ENCODE data around the gene GOLPH3L. TPM values are rescaled to one million over a fixed set of nuclear protein-coding genes. Genes with fewer than 3 reads are reported as not detected.
"Not testable (repeated sequence)": the region's sequence is repeated elsewhere in the genome, so short reads cannot be mapped to it uniquely, and the experiment has no call there.

Gene GOLPH3L
- polyA plus RNA-seq, 2 of the 4 experiments (the other 2 are of a cell fraction): 32.3 to 41.8 TPM

GRCh38 chr1:150626150-150626549 lies 70.8 kb downstream of the GOLPH3L start:
- DNase-seq (ENCODE audit: low read depth in 1 of 2, low spot score in 1 of 2) (no peak), ATAC-seq (no peak), FAIRE-seq (no peak)
- ChIA-PET CTCF (interaction anchor here (1.0 to 15.3 kb wide), 2 partner anchors 63 to 78 kb away, joined by 3 to 210 read pairs; no protein-coding TSS in a partner anchor), POLR2A (no interaction called here)
- WGBS (ENCODE audit: missing lambda C conversion rate): 92% methylated on average over 2 of the region's 2 CpGs
- Histone ChIP-seq H3K9me3 (no peaks in the 10 kb centered on the region), H3K4me1 (peaks cover 13% of the 10 kb centered on the region; the same call in 2 of the 3 replicates), H3K27ac (no peak overlapping the region), H3K4me3 (no peak overlapping the region), H3K4me2 (no peak overlapping the region)
- TF ChIP-seq NFE2L2 (conservative IDR thresholded peaks at IDR 0.05; ENCODE audit: low read length): no peak
- no peak for TF ChIP-seq MAZ (IDR thresholded peaks at IDR 0.05; ENCODE audit: borderline replicate concordance, low read depth, low read length)
- TF ChIP-seq ZC3H11A (IDR thresholded peaks at IDR 0.05): no peak
- TF ChIP-seq PHF8 (IDR thresholded peaks at IDR 0.05; ENCODE audit: borderline replicate concordance, low read depth): no peak
- TF ChIP-seq RCOR1 (IDR thresholded peaks at IDR 0.05; ENCODE audit: low read depth, low read length): no peak
- no peak for TF ChIP-seq POLR2AphosphoS2 (conservative IDR thresholded peaks at IDR 0.05; ENCODE audit: low read length)

DNA sequence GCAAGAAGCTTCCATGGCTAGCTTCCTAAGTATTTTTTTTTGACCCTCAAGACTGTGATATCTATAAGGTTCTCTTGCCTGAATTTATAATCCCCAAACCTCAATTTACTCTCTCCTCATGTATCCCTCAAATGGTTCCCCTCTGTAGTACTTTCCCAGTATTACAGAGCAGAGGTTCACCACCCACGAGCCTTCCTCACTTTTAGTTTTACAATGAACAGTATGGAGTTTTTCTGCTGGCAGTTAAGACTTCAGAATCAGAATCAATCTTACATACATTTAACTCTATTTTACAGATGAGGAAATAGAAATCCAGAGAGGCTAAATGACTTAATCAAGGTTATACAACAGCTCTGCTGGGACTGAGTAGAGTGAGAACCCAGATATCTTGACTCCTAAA lies 72.4 kb downstream of the GOLPH3L start:
- ATAC-seq; H3K4me2 ChIP-seq; H3K9me3 ChIP-seq; DNase-seq (ENCODE audit: low read depth in 1 of 2, low spot score in 1 of 2); FAIRE-seq; H3K27ac ChIP-seq; H3K4me3 ChIP-seq: not testable (repeated sequence)
- POLR2A ChIA-PET: interaction anchor here (1.1 kb wide), 1 partner anchor 45 kb away, joined by 5 read pairs; the partner anchor contains the start of gene MCL1
- CTCF ChIA-PET: interaction anchor here (15.3 kb wide), 1 partner anchor 62 kb away, joined by 210 read pairs; no protein-coding TSS in a partner anchor
- H3K4me1 ChIP-seq: peaks cover 21% of the 10 kb centered on the region
- WGBS (ENCODE audit: missing lambda C conversion rate): 97% methylated on average over 1 of the region's 1 CpG

DNA sequence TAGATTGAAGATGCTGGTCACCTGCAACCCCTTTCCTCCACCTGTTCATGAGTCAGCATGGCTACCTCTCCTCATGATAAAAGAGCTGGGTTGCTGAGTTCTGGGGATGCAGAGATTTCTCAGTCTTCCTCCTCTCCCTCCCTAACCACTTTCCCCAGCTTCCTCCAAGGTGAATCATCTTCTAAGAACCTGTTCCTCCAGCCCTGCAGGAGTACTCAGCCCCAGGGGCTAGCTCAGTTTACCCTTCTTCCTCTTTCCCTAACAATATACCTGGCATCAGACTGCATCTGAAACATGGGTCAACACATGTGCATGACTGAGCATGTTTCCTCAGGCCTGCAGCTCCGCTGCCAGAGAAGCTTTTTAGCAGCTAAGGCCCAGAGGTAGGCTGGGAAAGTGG lies 72.8 kb downstream of the GOLPH3L start:
- not testable (repeated sequence) for FAIRE-seq

DNA sequence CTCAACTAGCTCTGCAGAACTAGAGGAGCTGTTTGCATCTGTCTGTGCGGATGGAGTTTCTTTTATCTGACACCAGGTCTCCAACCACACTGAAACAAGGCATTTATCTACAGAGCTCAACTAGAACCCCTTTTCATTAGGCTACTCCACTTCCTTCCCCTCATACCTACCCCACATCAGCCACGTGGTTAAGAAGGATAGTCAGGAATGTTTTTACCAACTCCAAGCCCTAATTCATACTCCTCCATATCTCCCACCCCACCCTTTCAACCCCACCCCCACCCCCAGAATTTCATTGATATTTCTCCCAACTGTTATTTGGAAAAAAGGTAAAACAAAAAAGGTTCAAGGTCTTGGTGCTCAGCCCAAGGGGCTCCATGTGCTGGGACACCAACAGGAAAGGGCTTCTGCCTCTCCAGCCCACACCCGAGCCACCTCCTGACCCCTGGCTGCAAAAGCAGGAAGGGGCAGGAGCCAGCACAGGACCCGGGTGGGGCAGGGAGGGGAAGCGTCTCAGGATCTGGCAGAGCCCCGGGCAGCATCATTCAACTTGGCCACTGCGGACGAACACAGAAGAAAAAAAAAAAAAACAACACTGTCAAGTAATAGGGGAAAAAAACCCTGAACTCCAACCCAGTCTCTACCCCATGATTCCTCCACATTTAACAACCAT lies 74.5 kb downstream of the GOLPH3L start:
- H3K4me1 ChIP-seq: peaks cover 16% of the 10 kb centered on the region
- H3K9me3 ChIP-seq: no peaks in the 10 kb centered on the region
- ChIA-PET CTCF (interaction anchor here (0.6 to 15.3 kb wide), 6 partner anchors 12 to 367 kb away, joined by 3 to 210 read pairs (median 14); partner anchors contain the start of gene MCL1), POLR2A (interaction anchor here (2.7 kb wide), 1 partner anchor 44 kb away, joined by 15 read pairs; the partner anchor contains the start of gene MCL1)
- TF ChIP-seq ELK1 (IDR thresholded peaks at IDR 0.05; ENCODE audit: low read depth, low read length) (no peak), ZNF302 (CRISPR knock-in tag; IDR thresholded peaks at IDR 0.05) (no peak), MAZ (IDR thresholded peaks at IDR 0.05; ENCODE audit: borderline replicate concordance, low read depth, low read length) (no peak), CBX8 (IDR thresholded peaks at IDR 0.05) (no peak), CBX2 (IDR thresholded peaks at IDR 0.05; ENCODE audit: borderline replicate concordance, low read depth) (no peak), SREBF2 (IDR thresholded peaks at IDR 0.05) (no peak), HMGXB4 (CRISPR knock-in tag; IDR thresholded peaks at IDR 0.05; ENCODE audit: borderline replicate concordance) (no peak), CEBPB (IDR thresholded peaks at IDR 0.05) (no peak), HOXA7 (CRISPR knock-in tag; IDR thresholded peaks at IDR 0.05) (no peak), PHF8 (IDR thresholded peaks at IDR 0.05; ENCODE audit: borderline replicate concordance, low read depth) (no peak), NPAS2 (CRISPR knock-in tag; IDR thresholded peaks at IDR 0.05; ENCODE audit: borderline replicate concordance) (no peak), NFE2L2 (conservative IDR thresholded peaks at IDR 0.05; ENCODE audit: low read length) (no peak), ZFP36 (IDR thresholded peaks at IDR 0.05; ENCODE audit: borderline replicate concordance, partially characterized antibody) (no peak), RNF2 (IDR thresholded peaks at IDR 0.05; ENCODE audit: borderline replicate concordance, low read depth) (no peak), NR3C1 (IDR thresholded peaks at IDR 0.05) (no peak), CHD4 (IDR thresholded peaks at IDR 0.05; ENCODE audit: borderline replicate concordance) (no peak), ZSCAN20 (CRISPR knock-in tag; IDR thresholded peaks at IDR 0.05) (no peak), EHMT2 (IDR thresholded peaks at IDR 0.05; ENCODE audit: low read depth) (no peak)
- TF ChIP-seq, protein P1, sequence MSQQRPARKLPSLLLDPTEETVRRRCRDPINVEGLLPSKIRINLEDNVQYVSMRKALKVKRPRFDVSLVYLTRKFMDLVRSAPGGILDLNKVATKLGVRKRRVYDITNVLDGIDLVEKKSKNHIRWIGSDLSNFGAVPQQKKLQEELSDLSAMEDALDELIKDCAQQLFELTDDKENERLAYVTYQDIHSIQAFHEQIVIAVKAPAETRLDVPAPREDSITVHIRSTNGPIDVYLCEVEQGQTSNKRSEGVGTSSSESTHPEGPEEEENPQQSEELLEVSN (IDR thresholded peaks at IDR 0.05; ENCODE audit: borderline replicate concordance, low read depth): no peak
- DNase-seq (ENCODE audit: low read depth in 1 of 2, low spot score in 1 of 2) (no peak), ATAC-seq (no peak), FAIRE-seq (no peak)
- H3K4me2 ChIP-seq: no peak overlapping the region
- WGBS (ENCODE audit: missing lambda C conversion rate): 71% methylated on average over 8 of the region's 8 CpGs
- H3K4me3 ChIP-seq: no peak overlapping the region
- H3K27ac ChIP-seq: peak overlapping the region in 1 of 2 experiments; percentile 23; a peak in 3 of 6 replicates

More for the DNA sequence above, 72.8 kb downstream of the GOLPH3L start:
- H3K4me1 ChIP-seq: peaks cover 24% of the 10 kb centered on the region
- ChIA-PET POLR2A (interaction anchor here (1.1 kb wide), 1 partner anchor 45 kb away, joined by 5 read pairs; the partner anchor contains the start of gene MCL1), CTCF (interaction anchor here (15.3 kb wide), 1 partner anchor 61 kb away, joined by 210 read pairs; no protein-coding TSS in a partner anchor)
- not testable (repeated sequence) for H3K4me3 ChIP-seq; ATAC-seq; H3K4me2 ChIP-seq; H3K9me3 ChIP-seq; H3K27ac ChIP-seq; DNase-seq (ENCODE audit: low read depth in 1 of 2, low spot score in 1 of 2)
- 100% methylated on average over 1 of the region's 1 CpG for WGBS (ENCODE audit: missing lambda C conversion rate)

Data from A549 (cell line).